ENCODE data around the gene SLC35B3.

- no peak for TF ChIP-seq CTCF (IDR thresholded peaks at IDR 0.05)
- no peak for TF ChIP-seq POLR2AphosphoS5 (IDR thresholded peaks at IDR 0.05)
These were observed 2.5 kb upstream of the SLC35B3 start for GRCh38 chr6:8437813-8438212.
